HG03175 (cell line): ENCODE data around the gene MAST2.
"Not testable (repeated sequence)": the region's sequence is repeated elsewhere in the genome, so short reads cannot be mapped to it uniquely, and the experiment has no call there.

Experiments used
- ATAC-seq: cut with Tn5 transposase; IDR thresholded peaks from one replicate; pipeline ENCODE4 v1.9.1; 2021; ENCODE audit warnings: mild to moderate bottlenecking, moderate library complexity; ENCODE audit not compliant: unreplicated experiment

Gene MAST2

GRCh38 chr1:45857101-45857700 is 53.8 kb downstream of the MAST2 start:
- no peak for ATAC-seq

- ATAC-seq: not testable (repeated sequence)
Measured at GRCh38 chr1:45857755-45858492, 54.5 kb downstream of the MAST2 start.

- ATAC-seq: no peak
Measured at GRCh38 chr1:45859221-45859620, 55.8 kb downstream of the MAST2 start.

- ATAC-seq: no peak
Measured at GRCh38 chr1:45862008-45862407, 58.6 kb downstream of the MAST2 start.

- ATAC-seq: no peak
Measured at GRCh38 chr1:45863218-45863617, 59.8 kb downstream of the MAST2 start.

GRCh38 chr1:45864167-45865106 is 61.0 kb downstream of the MAST2 start:
- ATAC-seq: no peak

- no peak for ATAC-seq
Measured at GRCh38 chr1:45867697-45868348, 64.4 kb downstream of the MAST2 start.

- no peak for ATAC-seq
Measured at GRCh38 chr1:45868861-45869260, 65.4 kb downstream of the MAST2 start.

GRCh38 chr1:45870500-45870899 is 67.1 kb downstream of the MAST2 start:
- no peak for ATAC-seq

- not testable (repeated sequence) for ATAC-seq
Measured at GRCh38 chr1:45872173-45872801, 68.9 kb downstream of the MAST2 start.

- ATAC-seq: no peak
Measured at GRCh38 chr1:45876000-45876617, 72.7 kb downstream of the MAST2 start.

GRCh38 chr1:45877264-45877663 is 73.9 kb downstream of the MAST2 start:
- no peak for ATAC-seq

- no peak for ATAC-seq
Measured at GRCh38 chr1:45879885-45880598, 76.6 kb downstream of the MAST2 start.

GRCh38 chr1:45880930-45881329 is 77.5 kb downstream of the MAST2 start:
- ATAC-seq: no peak

GRCh38 chr1:45883658-45884057 is 80.2 kb downstream of the MAST2 start:
- ATAC-seq: no peak

- ATAC-seq: no peak
Measured at GRCh38 chr1:45884700-45885099, 81.3 kb downstream of the MAST2 start.

GRCh38 chr1:45886229-45886628 is 82.8 kb downstream of the MAST2 start:
- no peak for ATAC-seq

- ATAC-seq: no peak
Measured at GRCh38 chr1:45887156-45887842, 83.9 kb downstream of the MAST2 start.

GRCh38 chr1:45890078-45890477 is 86.7 kb downstream of the MAST2 start:
- ATAC-seq: no peak
